Neural cell (in vitro differentiated cells): ENCODE measurements around the gene RNF217. TPM values are rescaled to one million over a fixed set of nuclear protein-coding genes. Genes with fewer than 3 reads are reported as not detected.
A peak's percentile ranks its signal among the peaks of the same experiment; 100 is the strongest.

ENCODE experiments used
- H2AFZ ChIP-seq: fragments of 200-600, 300-800 bp; sonication (generic), shearing (Covaris generic); 2 replicates; pipeline ENCODE4 v1.6.0; 2014; ENCODE audit warnings: low read depth, mild to moderate bottlenecking, antibody characterized with exemption, low read length, moderate library complexity
- H3F3A ChIP-seq: fragments of 200-600 bp; shearing (Covaris generic); 2 replicates; pipeline ENCODE4 v1.6.1; 2016; ENCODE audit warnings: mild to moderate bottlenecking, moderate library complexity, mixed read lengths, antibody characterized with exemption, low read length; ENCODE audit not compliant: insufficient read depth, poor library complexity, severe bottlenecking
- H3K27ac ChIP-seq: fragments of 200-600, 300-800 bp; sonication (generic), shearing (Covaris generic); 2 replicates; pipeline ENCODE4 v1.5.1; 2014; ENCODE audit warnings: mild to moderate bottlenecking, low read length, moderate library complexity
- H3K27me3 ChIP-seq: fragments of 300-800, 200-600 bp; sonication (generic), shearing (Covaris generic); 2 replicates; pipeline ENCODE4 v1.6.0; 2014; ENCODE audit warnings: mild to moderate bottlenecking, low read depth, low read length, moderate library complexity; ENCODE audit not compliant: insufficient read depth
- H3K36me3 ChIP-seq: fragments of 300-800, 200-600 bp; sonication (generic), shearing (Covaris generic); 2 replicates; pipeline ENCODE4 v1.5.1; 2014; ENCODE audit warnings: mild to moderate bottlenecking, antibody characterized with exemption, low read length, moderate library complexity; ENCODE audit not compliant: insufficient read depth
- H3K4me2 ChIP-seq: fragments of 300-800, 200-600 bp; sonication (generic), shearing (Covaris generic); 2 replicates; pipeline ENCODE4 v1.6.0; 2014; ENCODE audit warnings: mild to moderate bottlenecking, low read length
- H3K4me3 ChIP-seq: fragments of 300-800, 200-600 bp; sonication (generic), shearing (Covaris generic); 2 replicates; pipeline ENCODE4 v1.5.1; 2014; ENCODE audit warnings: mild to moderate bottlenecking, low read length, moderate library complexity
- H3K79me2 ChIP-seq: fragments of 200-600 bp; shearing (Covaris generic); replicated peaks from 2 replicates; pipeline ENCODE4 v1.6.0; 2014; ENCODE audit warnings: mild to moderate bottlenecking, low read length, moderate library complexity; ENCODE audit not compliant: insufficient read depth
- H3K9ac ChIP-seq: fragments of 300-800, 200-600 bp; sonication (generic), shearing (Covaris generic); 2 replicates; pipeline ENCODE4 v1.6.1; 2016; ENCODE audit warnings: mild to moderate bottlenecking, low read length, mixed read lengths
- H3K9me2 ChIP-seq: fragments of 200-600 bp; shearing (Covaris generic); 2 replicates; pipeline ENCODE4 v1.6.1; 2016; ENCODE audit warnings: mild to moderate bottlenecking, low read length, mixed read lengths; ENCODE audit not compliant: insufficient read depth
- H3K9me3 ChIP-seq: fragments of 200-600, 300-800 bp; sonication (generic), shearing (Covaris generic); 2 replicates; pipeline ENCODE4 v1.6.1; 2016; ENCODE audit warnings: mild to moderate bottlenecking, mixed run types, low read length, moderate library complexity, mixed read lengths
- H4K20me1 ChIP-seq: fragments of 200-600 bp; shearing (Covaris generic); 2 replicates; pipeline ENCODE4 v1.6.1; 2016; ENCODE audit warnings: mild to moderate bottlenecking, mixed run types; ENCODE audit not compliant: insufficient read depth
- CTCF ChIP-seq: fragments of 450-650 bp; IDR thresholded peaks from 2 replicates; pipeline ENCODE4 v1.5.1; 2014; ENCODE audit warnings: antibody characterized with exemption, mild to moderate bottlenecking, moderate library complexity; ENCODE audit not compliant: poor library complexity, severe bottlenecking
- EP300 ChIP-seq: fragments of 450-650 bp; conservative IDR thresholded peaks from 2 replicates; pipeline ENCODE4 v1.6.1; 2014; ENCODE audit warnings: antibody characterized with exemption, mild to moderate bottlenecking, moderate library complexity; ENCODE audit not compliant: poor library complexity, severe bottlenecking
- EZH2 ChIP-seq: fragments of 200-600, 300-800 bp; shearing (Covaris generic), sonication (generic); IDR thresholded peaks from 2 replicates; pipeline ENCODE4 v1.6.1; 2014; ENCODE audit warnings: antibody characterized with exemption, low read length, borderline replicate concordance, mild to moderate bottlenecking; ENCODE audit not compliant: insufficient read depth, poor library complexity, severe bottlenecking
- MXI1 ChIP-seq: fragments of 450-650 bp; conservative IDR thresholded peaks from 2 replicates; pipeline ENCODE4 v1.6.1; 2014; ENCODE audit warnings: antibody characterized with exemption, mild to moderate bottlenecking; ENCODE audit not compliant: poor library complexity, severe bottlenecking
- POLR2AphosphoS5 ChIP-seq: IDR thresholded peaks from 2 replicates; pipeline ENCODE4 v1.6.1; 2012
- RAD21 ChIP-seq: fragments of 450-650 bp; conservative IDR thresholded peaks from 2 replicates; pipeline ENCODE4 v1.6.1; 2014; ENCODE audit warnings: antibody characterized with exemption, mild to moderate bottlenecking, moderate library complexity
- REST ChIP-seq: IDR thresholded peaks from 2 replicates; pipeline ENCODE4 v1.6.1; 2012; ENCODE audit warnings: borderline replicate concordance
- SMC3 ChIP-seq: fragments of 450-650 bp; conservative IDR thresholded peaks from 2 replicates; pipeline ENCODE4 v1.6.1; 2014; ENCODE audit warnings: antibody characterized with exemption, mild to moderate bottlenecking, moderate library complexity; ENCODE audit not compliant: poor library complexity
- TAF1 ChIP-seq: IDR thresholded peaks from 2 replicates; pipeline ENCODE4 v1.6.1; 2012; ENCODE audit warnings: low read depth
- polyA plus RNA-seq: library from polyadenylated mRNA; depleted of rRNA; stranded (reverse); fragments of >200 nt; gene quantifications from 2 replicates; pipeline ENCODE4 v1.2.3, GENCODE V29; 2014

The RNF217 gene
- polyA plus RNA-seq, 1 donor from 2014 or later, result 10.2 TPM

GRCh38 chr6:125102891-125103290, 140.7 kb downstream of the RNF217 start:
- no peaks in the 10 kb centered on the region for H4K20me1 ChIP-seq
- no peaks in the 10 kb centered on the region for H3K9me3 ChIP-seq
- H3K27ac ChIP-seq, result no peak overlapping the region
- H3K9ac ChIP-seq, result no peak overlapping the region
- no peak overlapping the region for H3K4me3 ChIP-seq
- no peak for TF ChIP-seq POLR2AphosphoS5
- TF ChIP-seq MXI1, result no peak
- TF ChIP-seq REST, result no peak
- no peak for TF ChIP-seq SMC3
- TF ChIP-seq EP300, result no peak
- TF ChIP-seq EZH2, result no peak
- TF ChIP-seq TAF1, result no peak
- no peak for TF ChIP-seq CTCF
- TF ChIP-seq RAD21, result no peak
- H3K27me3 ChIP-seq, result no peaks in the 10 kb centered on the region
- H3K4me2 ChIP-seq, result no peak overlapping the region
- no peaks in the 10 kb centered on the region for H3K36me3 ChIP-seq
- H2AFZ ChIP-seq, result no peak overlapping the region
- no peaks in the 10 kb centered on the region for H3F3A ChIP-seq
- H3K9me2 ChIP-seq, result no peaks in the 10 kb centered on the region
- no peaks in the 10 kb centered on the region for H3K79me2 ChIP-seq

- no peaks in the 10 kb centered on the region for H3K79me2 ChIP-seq
- no peak overlapping the region for H3K4me3 ChIP-seq
- no peaks in the 10 kb centered on the region for H3F3A ChIP-seq
- H3K9me3 ChIP-seq, result no peaks in the 10 kb centered on the region
- H3K27me3 ChIP-seq, result no peaks in the 10 kb centered on the region
- H3K4me2 ChIP-seq, result no peak overlapping the region
- H3K9ac ChIP-seq, result no peak overlapping the region
- no peaks in the 10 kb centered on the region for H3K9me2 ChIP-seq
- no peaks in the 10 kb centered on the region for H4K20me1 ChIP-seq
- no peak overlapping the region for H3K27ac ChIP-seq
- no peak overlapping the region for H2AFZ ChIP-seq
- no peaks in the 10 kb centered on the region for H3K36me3 ChIP-seq
- no peak for TF ChIP-seq EP300
- peak; percentile 41 for TF ChIP-seq POLR2AphosphoS5
Measured at GRCh38 chr6:125104425-125104824, 142.2 kb downstream of the RNF217 start.

GRCh38 chr6:125107048-125107447, 144.8 kb downstream of the RNF217 start:
- Histone ChIP-seq H3K9me3 (no peaks in the 10 kb centered on the region), H3K4me3 (no peak overlapping the region), H3K9ac (no peak overlapping the region), H3K27me3 (no peaks in the 10 kb centered on the region), H4K20me1 (no peaks in the 10 kb centered on the region), H3F3A (no peaks in the 10 kb centered on the region), H2AFZ (no peak overlapping the region), H3K79me2 (no peaks in the 10 kb centered on the region), H3K9me2 (no peaks in the 10 kb centered on the region), H3K4me2 (no peak overlapping the region), H3K27ac (no peak overlapping the region), H3K36me3 (no peaks in the 10 kb centered on the region)
- TF ChIP-seq CTCF, result no peak
- TF ChIP-seq SMC3, result no peak
- TF ChIP-seq REST, result no peak
- TF ChIP-seq TAF1, result no peak
- TF ChIP-seq RAD21, result no peak
- TF ChIP-seq POLR2AphosphoS5, result no peak
- TF ChIP-seq EP300, result no peak
- no peak for TF ChIP-seq EZH2
- TF ChIP-seq MXI1, result no peak
